GM19452 (cell line): ENCODE data around the gene TADA3.
"Not testable (repeated sequence)": the region's sequence is repeated elsewhere in the genome, so short reads cannot be mapped to it uniquely, and the experiment has no call there.

Experiments
- ATAC-seq: cut with Tn5 transposase; IDR thresholded peaks from one replicate; pipeline ENCODE4 v1.9.1; 2021; ENCODE audit not compliant: unreplicated experiment

TADA3 gene

GRCh38 chr3:9784965-9785364 is 7.3 kb downstream of the TADA3 start:
- no peak for ATAC-seq

- ATAC-seq, result no peak
Observed at GRCh38 chr3:9783954-9784353, 8.3 kb downstream of the TADA3 start.

GRCh38 chr3:9782770-9783169 is 9.5 kb downstream of the TADA3 start:
- ATAC-seq, result no peak

GRCh38 chr3:9781978-9782603 is 10.2 kb downstream of the TADA3 start:
- no peak for ATAC-seq

GRCh38 chr3:9781551-9781950 is 10.7 kb downstream of the TADA3 start:
- no peak for ATAC-seq

- no peak for ATAC-seq
Observed at GRCh38 chr3:9780910-9781309, 11.4 kb downstream of the TADA3 start.

GRCh38 chr3:9780458-9780812 is 11.8 kb downstream of the TADA3 start:
- no peak for ATAC-seq

GRCh38 chr3:9779721-9780457 is 12.4 kb downstream of the TADA3 start:
- peak; percentile 59 for ATAC-seq

GRCh38 chr3:9779075-9779593 is 13.1 kb downstream of the TADA3 start:
- ATAC-seq, result no peak

GRCh38 chr3:9778143-9779074 is 13.9 kb downstream of the TADA3 start:
- ATAC-seq, result no peak

GRCh38 chr3:9777694-9778021 is 14.6 kb downstream of the TADA3 start:
- no peak for ATAC-seq

- no peak for ATAC-seq
Observed at GRCh38 chr3:9776896-9777693, 15.2 kb downstream of the TADA3 start.

- ATAC-seq, result not testable (repeated sequence)
Observed at GRCh38 chr3:9771007-9771406, 21.3 kb downstream of the TADA3 start.

- no peak for ATAC-seq
Observed at GRCh38 chr3:9770276-9770812, 21.9 kb downstream of the TADA3 start.

GRCh38 chr3:9769426-9770275 is 22.6 kb downstream of the TADA3 start, which contains the start of gene CAMK1:
Gene CAMK1 (minus strand): TSS chr3:9769947. CDS start chr3:9767749, 2,198 bp downstream.
- ATAC-seq, result peak; percentile 59

GRCh38 chr3:9769012-9769411 is 23.3 kb downstream of the TADA3 start:
- no peak for ATAC-seq

- ATAC-seq, result no peak
Observed at GRCh38 chr3:9768141-9768775, 24.0 kb downstream of the TADA3 start.

- ATAC-seq, result no peak
Observed at GRCh38 chr3:9767418-9767817, 24.9 kb downstream of the TADA3 start.

- no peak for ATAC-seq
Observed at GRCh38 chr3:9765865-9766264, 26.4 kb downstream of the TADA3 start.
